GM11168 (cell line): ENCODE data around the gene ZNF823.
"Not testable (repeated sequence)": the region's sequence is repeated elsewhere in the genome, so short reads cannot be mapped to it uniquely, and the experiment has no call there.

ENCODE experiments used
- in situ Hi-C: fragments of 300-500 bp; cut with MboI; formaldehyde crosslinking; loops from one replicate; pipeline ENCODE4 v1.12.0; 2022; ENCODE audit warnings: low sequenced_read_pairs; ENCODE audit not compliant: unreplicated experiment

The ZNF823 gene

GRCh38 chr19:11685676-11686650 lies 52.8 kb downstream of the ZNF823 start:
- in situ Hi-C loops = no loop called here

- in situ Hi-C loops = no loop called here
These were observed 53.6 kb downstream of the ZNF823 start for GRCh38 chr19:11684987-11685675.

- in situ Hi-C loops = no loop called here
These were observed 58.0 kb downstream of the ZNF823 start for GRCh38 chr19:11680689-11681302.

GRCh38 chr19:11678504-11678903 lies 60.2 kb downstream of the ZNF823 start:
- in situ Hi-C loops = no loop called here

- in situ Hi-C loops = not testable (repeated sequence)
These were observed 61.8 kb downstream of the ZNF823 start for GRCh38 chr19:11676661-11677600.

GRCh38 chr19:11675569-11675968 lies 63.2 kb downstream of the ZNF823 start:
- in situ Hi-C loops = no loop called here

GRCh38 chr19:11674067-11674492 lies 64.7 kb downstream of the ZNF823 start:
- in situ Hi-C loops = no loop called here

GRCh38 chr19:11673608-11674041 lies 65.1 kb downstream of the ZNF823 start:
- in situ Hi-C loops = no loop called here
